KMS-11 (cell line): Measurements from ENCODE around the gene TESPA1.

Source experiments
- H2AFZ ChIP-seq: fragments of 200-600 bp; sonication (generic); 2 replicates; pipeline ENCODE4 v1.6.1; 2016; ENCODE audit warnings: antibody characterized with exemption, mixed run types, low read depth
- H3K27ac ChIP-seq: fragments of 200-600 bp; sonication (generic); 2 replicates; pipeline ENCODE4 v1.6.1; 2016; ENCODE audit warnings: mild to moderate bottlenecking, mixed run types
- H3K27me3 ChIP-seq: fragments of 200-600 bp; sonication (generic); 2 replicates; pipeline ENCODE4 v1.6.1; 2017; ENCODE audit warnings: mild to moderate bottlenecking, low read depth, mixed run types, moderate library complexity; ENCODE audit not compliant: insufficient read depth
- H3K36me3 ChIP-seq: fragments of 200-600 bp; sonication (generic); 2 replicates; pipeline ENCODE4 v1.6.1; 2017; ENCODE audit warnings: mild to moderate bottlenecking, mixed run types; ENCODE audit not compliant: insufficient read depth
- H3K4me1 ChIP-seq: fragments of 200-600 bp; sonication (generic); 2 replicates; pipeline ENCODE4 v1.6.1; 2016; ENCODE audit warnings: mild to moderate bottlenecking, low read depth, mixed run types; ENCODE audit not compliant: poor library complexity, severe bottlenecking
- H3K4me2 ChIP-seq: fragments of 200-600 bp; sonication (generic); 2 replicates; pipeline ENCODE4 v1.7.0; 2016; ENCODE audit warnings: mild to moderate bottlenecking, mixed run types
- H3K4me3 ChIP-seq: fragments of 200-600 bp; sonication (generic); IDR thresholded peaks from 2 replicates; pipeline ENCODE4 v1.6.1; 2017; ENCODE audit warnings: low read depth, low read length, mixed read lengths; ENCODE audit not compliant: insufficient read depth
- H3K79me2 ChIP-seq: fragments of 200-600 bp; sonication (generic); 2 replicates; pipeline ENCODE4 v1.6.1; 2016; ENCODE audit warnings: low read depth, mixed run types; ENCODE audit not compliant: insufficient read depth
- H3K9ac ChIP-seq: fragments of 200-600 bp; sonication (generic); 2 replicates; pipeline ENCODE4 v1.6.1; 2016; ENCODE audit warnings: mild to moderate bottlenecking, mixed run types
- H4K20me1 ChIP-seq: fragments of 200-600 bp; sonication (generic); 2 replicates; pipeline ENCODE4 v1.6.1; 2016; ENCODE audit warnings: mild to moderate bottlenecking, mixed run types; ENCODE audit not compliant: insufficient read depth
- TF ChIP-seq, protein P1 (sequence below): fragments of 200-600 bp; sonication (generic); conservative IDR thresholded peaks from 2 replicates; pipeline ENCODE4 v1.6.1; 2017; ENCODE audit warnings: low read depth, mild to moderate bottlenecking, antibody characterized with exemption, low read length, moderate library complexity, mixed read lengths

Gene TESPA1

DNA sequence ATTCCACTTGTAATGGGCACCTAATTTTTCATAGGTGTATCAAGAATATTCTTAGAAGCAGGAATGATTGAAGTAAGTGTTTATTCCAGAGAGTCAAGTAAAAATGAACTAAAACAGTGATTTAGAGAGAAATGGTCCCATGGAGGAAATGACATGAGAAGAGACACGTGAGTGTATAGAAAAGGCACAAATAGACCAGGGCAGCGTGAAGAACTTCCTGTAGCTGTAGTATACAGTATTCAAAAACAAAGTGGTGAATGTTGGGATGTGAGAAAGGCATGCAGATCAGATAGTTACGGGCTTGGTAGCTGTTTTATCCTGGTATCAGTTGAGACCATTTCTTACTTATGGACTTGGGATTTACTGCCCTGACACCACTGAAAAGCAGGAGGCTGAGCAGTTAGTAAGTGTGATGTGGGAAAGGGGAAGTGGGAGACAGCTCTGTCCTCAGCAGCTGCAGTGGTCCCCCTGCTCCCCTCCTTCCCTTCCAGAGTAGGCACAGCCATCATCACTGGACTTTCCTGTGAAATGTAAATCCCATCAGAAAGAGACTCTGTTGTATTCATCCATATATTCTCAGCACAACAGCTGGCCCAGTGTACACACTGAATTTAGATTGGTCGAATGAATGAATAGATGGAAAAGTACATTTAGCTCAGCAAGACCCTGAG is 16.8 kb upstream of the TESPA1 start:
- TF ChIP-seq, protein P1, sequence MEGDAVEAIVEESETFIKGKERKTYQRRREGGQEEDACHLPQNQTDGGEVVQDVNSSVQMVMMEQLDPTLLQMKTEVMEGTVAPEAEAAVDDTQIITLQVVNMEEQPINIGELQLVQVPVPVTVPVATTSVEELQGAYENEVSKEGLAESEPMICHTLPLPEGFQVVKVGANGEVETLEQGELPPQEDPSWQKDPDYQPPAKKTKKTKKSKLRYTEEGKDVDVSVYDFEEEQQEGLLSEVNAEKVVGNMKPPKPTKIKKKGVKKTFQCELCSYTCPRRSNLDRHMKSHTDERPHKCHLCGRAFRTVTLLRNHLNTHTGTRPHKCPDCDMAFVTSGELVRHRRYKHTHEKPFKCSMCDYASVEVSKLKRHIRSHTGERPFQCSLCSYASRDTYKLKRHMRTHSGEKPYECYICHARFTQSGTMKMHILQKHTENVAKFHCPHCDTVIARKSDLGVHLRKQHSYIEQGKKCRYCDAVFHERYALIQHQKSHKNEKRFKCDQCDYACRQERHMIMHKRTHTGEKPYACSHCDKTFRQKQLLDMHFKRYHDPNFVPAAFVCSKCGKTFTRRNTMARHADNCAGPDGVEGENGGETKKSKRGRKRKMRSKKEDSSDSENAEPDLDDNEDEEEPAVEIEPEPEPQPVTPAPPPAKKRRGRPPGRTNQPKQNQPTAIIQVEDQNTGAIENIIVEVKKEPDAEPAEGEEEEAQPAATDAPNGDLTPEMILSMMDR = no peak
- Histone ChIP-seq H3K27me3 (no peaks in the 10 kb centered on the region), H2AFZ (no peak overlapping the region), H3K9ac (no peak overlapping the region), H3K79me2 (no peaks in the 10 kb centered on the region), H4K20me1 (no peaks in the 10 kb centered on the region), H3K36me3 (no peaks in the 10 kb centered on the region), H3K4me2 (no peak overlapping the region), H3K4me1 (no peaks in the 10 kb centered on the region), H3K27ac (no peak overlapping the region), H3K4me3 (no peak overlapping the region)

DNA sequence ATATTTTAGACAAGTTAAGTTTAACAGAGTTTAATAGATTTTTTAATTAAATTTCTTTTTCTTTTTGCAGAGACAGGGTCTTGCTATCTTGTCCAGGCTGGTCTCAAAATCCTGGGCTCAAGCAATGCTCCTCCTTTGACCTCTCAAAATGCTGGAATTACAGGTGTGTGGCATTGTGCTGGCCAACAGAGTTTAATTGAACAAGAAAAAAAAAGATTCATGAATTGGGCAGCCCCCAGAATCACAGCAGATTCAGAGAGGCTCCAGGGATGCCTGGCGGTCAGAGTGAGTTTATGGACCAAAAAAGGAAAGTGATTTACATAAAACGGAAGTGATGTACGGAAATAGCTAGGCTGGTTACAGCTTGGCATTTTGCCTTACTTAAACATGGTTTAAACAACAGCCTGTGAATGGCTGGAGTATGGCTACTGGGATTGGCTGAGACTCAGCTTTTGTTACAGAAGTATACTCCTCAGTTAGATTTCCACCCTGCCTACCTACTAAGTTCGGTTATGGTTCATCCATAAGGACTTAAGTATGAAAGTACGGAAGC is 14.5 kb upstream of the TESPA1 start:
- Histone ChIP-seq H3K79me2 (no peaks in the 10 kb centered on the region), H3K36me3 (no peaks in the 10 kb centered on the region), H3K4me3 (no peak overlapping the region), H3K9ac (no peak overlapping the region), H3K27me3 (no peaks in the 10 kb centered on the region), H3K27ac (no peak overlapping the region), H3K4me1 (no peaks in the 10 kb centered on the region), H4K20me1 (no peaks in the 10 kb centered on the region), H2AFZ (no peak overlapping the region), H3K4me2 (no peak overlapping the region)
- TF ChIP-seq, protein P1 = no peak

DNA sequence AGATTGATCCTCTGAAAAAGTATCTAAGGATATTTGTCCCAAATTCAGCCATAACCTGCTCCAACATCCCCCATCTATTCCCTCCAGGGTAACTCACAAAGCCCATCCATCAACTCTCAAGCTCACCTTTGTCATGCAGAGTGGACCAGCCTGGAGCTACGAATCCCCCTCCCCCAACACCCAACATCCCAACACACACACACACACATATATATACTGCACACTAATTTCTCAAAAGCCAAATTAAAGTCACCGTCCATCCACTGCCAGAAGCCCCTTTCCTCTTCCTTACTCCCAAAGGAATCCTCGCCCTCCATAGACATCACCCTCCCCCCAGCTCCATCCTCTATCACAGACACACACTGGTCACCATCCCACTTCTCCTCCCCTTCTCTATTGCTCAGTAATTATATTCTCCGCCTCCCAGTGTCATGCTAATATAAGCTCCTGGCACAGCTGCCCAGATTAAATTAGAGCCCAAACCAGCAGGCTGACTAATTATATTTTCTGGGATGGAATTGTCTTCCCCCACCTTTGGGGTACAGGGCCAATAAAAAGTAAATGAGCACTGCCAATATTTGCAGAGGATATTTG is 13.5 kb upstream of the TESPA1 start:
- Histone ChIP-seq H3K27me3 (no peaks in the 10 kb centered on the region), H3K4me1 (no peaks in the 10 kb centered on the region), H3K36me3 (no peaks in the 10 kb centered on the region), H2AFZ (no peak overlapping the region), H3K79me2 (no peaks in the 10 kb centered on the region), H3K4me3 (no peak overlapping the region), H3K9ac (no peak overlapping the region), H3K27ac (no peak overlapping the region), H3K4me2 (no peak overlapping the region), H4K20me1 (no peaks in the 10 kb centered on the region)
- TF ChIP-seq, protein P1 = no peak

DNA sequence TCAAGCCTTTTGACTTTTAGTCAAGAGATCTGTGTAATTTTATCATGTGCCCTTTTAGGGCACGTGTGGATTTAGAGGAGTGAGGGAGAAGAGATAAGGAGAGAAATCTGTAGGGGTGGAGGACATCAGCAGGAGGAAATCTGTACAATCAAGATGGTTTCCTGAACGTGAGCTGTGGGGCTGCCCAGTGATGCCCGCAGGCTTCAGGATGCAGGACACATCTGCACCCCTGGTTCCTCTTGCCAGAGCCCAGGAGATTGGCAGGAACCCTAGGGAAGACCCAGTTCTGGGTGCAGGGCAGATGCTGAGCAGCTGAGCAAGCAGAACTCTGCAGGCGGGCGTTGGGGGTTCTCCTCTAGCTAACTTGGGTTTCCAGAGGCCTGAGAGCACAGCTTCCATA is 11.6 kb upstream of the TESPA1 start:
- TF ChIP-seq, protein P1 = no peak
- Histone ChIP-seq H4K20me1 (no peaks in the 10 kb centered on the region), H3K27ac (no peak overlapping the region), H3K36me3 (no peaks in the 10 kb centered on the region), H2AFZ (no peak overlapping the region), H3K4me1 (no peaks in the 10 kb centered on the region), H3K79me2 (no peaks in the 10 kb centered on the region), H3K4me2 (no peak overlapping the region), H3K9ac (no peak overlapping the region), H3K4me3 (no peak overlapping the region), H3K27me3 (no peaks in the 10 kb centered on the region)
